ENCODE results near the gene DDIT4. TPM values are rescaled to one million over a fixed set of nuclear protein-coding genes. Genes with fewer than 3 reads are reported as not detected.
"Not testable (repeated sequence)": the region's sequence is repeated elsewhere in the genome, so short reads cannot be mapped to it uniquely, and the experiment has no call there.

The DDIT4 gene
- total RNA-seq, 1 experiment from 2014 or later: 68.9 TPM

DNA sequence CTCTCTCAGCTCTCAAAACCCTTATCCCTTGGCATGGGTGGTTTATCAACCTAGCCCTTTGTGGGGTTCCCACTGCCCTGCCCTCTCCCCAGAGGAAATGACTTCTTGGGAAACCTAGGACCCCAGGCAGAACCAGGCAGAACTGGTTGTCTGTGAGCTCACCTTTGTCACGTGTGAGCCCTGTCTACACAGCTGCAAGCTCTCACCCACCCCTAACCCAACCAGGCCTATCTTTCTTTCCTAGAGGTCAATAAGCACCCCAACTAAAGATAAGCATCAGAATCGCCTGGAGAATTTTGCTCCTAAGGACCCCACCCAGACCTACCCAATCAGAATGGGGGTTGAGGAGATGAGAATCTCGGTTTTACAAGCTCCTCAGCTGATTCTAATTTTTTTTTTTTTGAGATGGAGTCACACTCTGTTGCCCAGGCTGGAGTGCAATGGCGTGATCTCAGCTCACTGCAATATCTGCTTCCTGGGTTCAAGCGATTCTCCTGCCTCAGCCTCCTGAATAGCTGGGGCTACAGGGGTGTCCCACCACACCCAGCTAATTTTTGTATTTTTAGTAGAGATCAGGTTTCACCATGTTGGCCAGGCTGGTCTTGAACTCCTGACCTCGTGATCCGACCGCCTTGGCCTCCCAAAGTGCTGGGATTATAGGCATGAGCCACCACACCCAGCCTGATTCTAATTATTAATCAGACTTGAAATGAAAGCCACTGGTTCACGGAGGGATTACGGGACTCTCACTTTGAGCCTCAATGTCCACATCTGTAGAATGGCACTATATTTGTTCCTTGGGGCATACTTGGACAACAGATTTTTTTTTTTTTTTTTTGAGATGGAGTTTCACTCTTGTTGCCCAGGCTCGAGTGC, 7.5 kb upstream of the DDIT4 start:
- no peak overlapping the region for H3K4me2 ChIP-seq (ENCODE audit: low read length)
- ChIA-PET POLR2A (ENCODE audit: unreplicated experiment) (no interaction called here), CTCF (no interaction called here)
- H3K27me3 ChIP-seq (ENCODE audit: low read length): no peaks in the 10 kb centered on the region
- no peak overlapping the region for H2AFZ ChIP-seq (ENCODE audit: low read length)
- no peaks in the 10 kb centered on the region for H4K20me1 ChIP-seq (ENCODE audit: low read length)
- TF ChIP-seq EZH2phosphoT487 (IDR thresholded peaks at IDR 0.05; ENCODE audit: borderline replicate concordance, low read length) (no peak), EZH2 (IDR thresholded peaks at IDR 0.05; ENCODE audit: low read length, unreplicated experiment) (no peak)
- TF ChIP-seq, protein P1, sequence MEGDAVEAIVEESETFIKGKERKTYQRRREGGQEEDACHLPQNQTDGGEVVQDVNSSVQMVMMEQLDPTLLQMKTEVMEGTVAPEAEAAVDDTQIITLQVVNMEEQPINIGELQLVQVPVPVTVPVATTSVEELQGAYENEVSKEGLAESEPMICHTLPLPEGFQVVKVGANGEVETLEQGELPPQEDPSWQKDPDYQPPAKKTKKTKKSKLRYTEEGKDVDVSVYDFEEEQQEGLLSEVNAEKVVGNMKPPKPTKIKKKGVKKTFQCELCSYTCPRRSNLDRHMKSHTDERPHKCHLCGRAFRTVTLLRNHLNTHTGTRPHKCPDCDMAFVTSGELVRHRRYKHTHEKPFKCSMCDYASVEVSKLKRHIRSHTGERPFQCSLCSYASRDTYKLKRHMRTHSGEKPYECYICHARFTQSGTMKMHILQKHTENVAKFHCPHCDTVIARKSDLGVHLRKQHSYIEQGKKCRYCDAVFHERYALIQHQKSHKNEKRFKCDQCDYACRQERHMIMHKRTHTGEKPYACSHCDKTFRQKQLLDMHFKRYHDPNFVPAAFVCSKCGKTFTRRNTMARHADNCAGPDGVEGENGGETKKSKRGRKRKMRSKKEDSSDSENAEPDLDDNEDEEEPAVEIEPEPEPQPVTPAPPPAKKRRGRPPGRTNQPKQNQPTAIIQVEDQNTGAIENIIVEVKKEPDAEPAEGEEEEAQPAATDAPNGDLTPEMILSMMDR (conservative IDR thresholded peaks at IDR 0.05; ENCODE audit: low read depth, low read length): no peak
- DNase-seq (no peak), ATAC-seq (no peak)
- H3K9me3 ChIP-seq (ENCODE audit: low read length): no peaks in the 10 kb centered on the region
- no peaks in the 10 kb centered on the region for H3F3A ChIP-seq (ENCODE audit: low read length, unreplicated experiment)
- BruUV-seq (replicated peaks): no TSS peak
- H3K4me3 ChIP-seq (ENCODE audit: low read length): no peak overlapping the region
- H3K27ac ChIP-seq (ENCODE audit: low read length): no peak overlapping the region
- no peaks in the 10 kb centered on the region for H3K36me3 ChIP-seq (ENCODE audit: low read depth, low read length)
- H3K9me2 ChIP-seq (replicated peaks; ENCODE audit: low read length): no peaks in the 10 kb centered on the region
- no peak overlapping the region for H3K9ac ChIP-seq (ENCODE audit: low read length)
- H3K79me2 ChIP-seq (ENCODE audit: low read length): no peaks in the 10 kb centered on the region
- intact Hi-C loops (cut with micrococcal nuclease): no loop called here
- H3K4me1 ChIP-seq (ENCODE audit: insufficient read depth, low read length): peaks cover 10% of the 10 kb centered on the region; the same call in 1 of the 2 replicates

DNA sequence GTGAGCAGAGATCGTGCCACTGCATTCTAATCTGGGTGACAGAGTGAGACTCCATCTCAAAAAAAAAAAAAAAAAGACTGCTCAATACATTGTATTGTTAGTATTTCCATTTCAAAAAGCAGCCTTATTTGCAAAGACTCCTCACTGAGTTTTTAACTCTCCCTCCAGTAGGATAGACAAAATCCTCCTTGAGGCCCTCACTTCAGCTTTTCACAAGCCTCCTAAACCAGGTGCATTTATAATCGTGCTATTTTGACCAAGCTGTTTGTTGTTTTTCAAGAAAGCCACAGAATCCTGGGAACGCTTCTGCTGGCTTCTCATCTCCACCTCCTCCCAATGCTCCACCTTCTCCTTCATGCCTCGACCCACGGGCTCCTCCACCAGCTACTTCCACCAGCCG, 6.3 kb upstream of the DDIT4 start:
- ChIA-PET CTCF (no interaction called here), POLR2A (ENCODE audit: unreplicated experiment) (no interaction called here)
- Histone ChIP-seq H3K9ac (ENCODE audit: low read length) (no peak overlapping the region), H3K79me2 (ENCODE audit: low read length) (no peaks in the 10 kb centered on the region), H3K4me3 (ENCODE audit: low read length) (no peak overlapping the region), H2AFZ (ENCODE audit: low read length) (no peak overlapping the region), H3K27me3 (ENCODE audit: low read length) (no peaks in the 10 kb centered on the region), H3F3A (ENCODE audit: low read length, unreplicated experiment) (no peaks in the 10 kb centered on the region), H3K36me3 (ENCODE audit: low read depth, low read length) (no peaks in the 10 kb centered on the region), H3K9me3 (ENCODE audit: low read length) (no peaks in the 10 kb centered on the region), H3K9me2 (replicated peaks; ENCODE audit: low read length) (no peaks in the 10 kb centered on the region), H3K4me2 (ENCODE audit: low read length) (no peak overlapping the region), H4K20me1 (ENCODE audit: low read length) (no peaks in the 10 kb centered on the region), H3K27ac (ENCODE audit: low read length) (no peak overlapping the region), H3K4me1 (ENCODE audit: insufficient read depth, low read length) (peaks cover 8% of the 10 kb centered on the region; the same call in 1 of the 2 replicates)
- TF ChIP-seq EZH2 (IDR thresholded peaks at IDR 0.05; ENCODE audit: low read length, unreplicated experiment): no peak
- TF ChIP-seq, protein P1 (conservative IDR thresholded peaks at IDR 0.05; ENCODE audit: low read depth, low read length): no peak
- BruUV-seq (replicated peaks): no TSS peak
- ATAC-seq: no peak
- intact Hi-C loops (cut with micrococcal nuclease): no loop called here
- DNase-seq: no peak

DNA sequence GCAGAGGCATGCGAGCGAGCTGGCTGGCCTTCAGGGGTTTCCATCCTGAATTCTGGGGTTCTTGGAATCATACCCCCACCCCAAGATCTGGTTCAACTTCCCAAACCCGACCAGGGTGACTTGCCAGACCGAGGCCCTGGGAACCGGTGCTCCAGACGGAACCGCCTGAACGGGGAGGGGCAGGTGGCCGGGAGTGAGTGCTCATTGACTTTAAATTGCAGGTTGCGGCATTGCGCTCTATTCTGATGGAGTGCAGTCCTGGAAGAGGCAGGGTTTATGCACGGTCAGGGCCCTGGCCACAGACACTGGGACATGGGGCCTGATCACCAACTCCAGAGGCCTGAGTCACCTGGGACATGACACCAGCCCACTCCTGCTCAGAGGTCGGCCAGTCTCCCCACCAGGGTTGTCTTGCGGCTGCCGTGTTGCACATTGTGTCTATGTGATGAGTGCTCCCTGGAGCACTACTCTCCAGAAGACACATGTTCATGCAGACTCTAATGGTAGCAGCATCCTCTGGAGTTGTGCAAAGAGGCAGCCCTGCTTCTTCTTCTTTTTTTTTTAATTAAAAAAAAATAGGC, 5.8 kb upstream of the DDIT4 start:
- Histone ChIP-seq H3K9ac (ENCODE audit: low read length) (no peak overlapping the region), H3K9me3 (ENCODE audit: low read length) (no peaks in the 10 kb centered on the region), H2AFZ (ENCODE audit: low read length) (no peak overlapping the region), H3K79me2 (ENCODE audit: low read length) (no peaks in the 10 kb centered on the region), H4K20me1 (ENCODE audit: low read length) (no peaks in the 10 kb centered on the region), H3F3A (ENCODE audit: low read length, unreplicated experiment) (no peaks in the 10 kb centered on the region), H3K36me3 (ENCODE audit: low read depth, low read length) (no peaks in the 10 kb centered on the region), H3K4me3 (ENCODE audit: low read length) (no peak overlapping the region), H3K4me2 (ENCODE audit: low read length) (no peak overlapping the region), H3K4me1 (ENCODE audit: insufficient read depth, low read length) (peaks cover 13% of the 10 kb centered on the region; the same call in 1 of the 2 replicates), H3K27me3 (ENCODE audit: low read length) (no peaks in the 10 kb centered on the region), H3K9me2 (replicated peaks; ENCODE audit: low read length) (no peaks in the 10 kb centered on the region), H3K27ac (ENCODE audit: low read length) (no peak overlapping the region)
- no peak for DNase-seq
- CTCF ChIA-PET: interaction anchor here (0.6 kb wide), 1 partner anchor 160 kb away, joined by 4 read pairs; no protein-coding TSS in a partner anchor
- TF ChIP-seq, protein P1 (conservative IDR thresholded peaks at IDR 0.05; ENCODE audit: low read depth, low read length): no peak
- TF ChIP-seq EZH2phosphoT487 (IDR thresholded peaks at IDR 0.05; ENCODE audit: borderline replicate concordance, low read length): no peak
- TF ChIP-seq EZH2 (IDR thresholded peaks at IDR 0.05; ENCODE audit: low read length, unreplicated experiment): no peak
- POLR2A ChIA-PET (ENCODE audit: unreplicated experiment): no interaction called here
- intact Hi-C loops (cut with micrococcal nuclease): no loop called here
- no peak for ATAC-seq
- no TSS peak for BruUV-seq (replicated peaks)

DNA sequence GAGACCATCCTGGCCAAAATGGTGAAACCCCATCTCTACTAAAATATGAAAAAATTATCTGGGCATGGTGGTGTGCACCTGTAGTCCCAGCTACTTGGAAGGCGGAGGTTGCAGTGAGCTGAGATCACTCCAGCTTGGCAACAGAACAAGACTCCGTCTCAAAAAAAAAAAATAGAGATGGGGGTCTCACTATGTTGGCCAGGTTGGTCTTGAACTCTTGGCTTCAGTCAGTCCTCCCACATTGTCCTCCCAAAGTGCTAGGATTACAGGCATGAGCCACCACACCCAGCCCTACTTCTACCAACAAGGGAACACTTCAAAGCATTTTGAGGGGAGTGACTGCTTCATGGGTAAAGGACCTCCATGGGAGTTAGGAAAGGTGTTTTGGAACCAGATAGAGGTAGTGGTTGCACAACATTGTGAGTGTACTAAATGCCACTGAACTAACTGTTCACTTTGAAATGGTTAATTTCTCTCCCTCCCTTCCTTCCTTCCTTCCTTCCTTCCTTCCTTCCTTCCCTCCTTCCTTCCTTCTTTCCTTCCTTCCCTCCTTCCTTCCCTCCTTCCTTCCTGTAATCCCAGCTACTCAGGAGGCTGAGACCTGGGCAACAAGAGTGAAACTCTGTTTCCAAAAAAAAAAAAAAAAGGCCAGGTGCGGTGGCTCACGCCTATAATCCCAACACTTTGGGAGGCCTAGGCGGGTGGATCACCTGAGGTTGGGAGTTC, 5.1 kb upstream of the DDIT4 start:
- H3K4me3 ChIP-seq (ENCODE audit: low read length); H3K79me2 ChIP-seq (ENCODE audit: low read length); ATAC-seq; H3K9me3 ChIP-seq (ENCODE audit: low read length); BruUV-seq (replicated peaks); DNase-seq; H3F3A ChIP-seq (ENCODE audit: low read length, unreplicated experiment); H2AFZ ChIP-seq (ENCODE audit: low read length); intact Hi-C loops (cut with micrococcal nuclease); POLR2A ChIA-PET (ENCODE audit: unreplicated experiment); H3K27me3 ChIP-seq (ENCODE audit: low read length); H3K27ac ChIP-seq (ENCODE audit: low read length); H3K36me3 ChIP-seq (ENCODE audit: low read depth, low read length); H3K4me2 ChIP-seq (ENCODE audit: low read length); H4K20me1 ChIP-seq (ENCODE audit: low read length); H3K9me2 ChIP-seq (replicated peaks; ENCODE audit: low read length); H3K9ac ChIP-seq (ENCODE audit: low read length): not testable (repeated sequence)
- H3K4me1 ChIP-seq (ENCODE audit: insufficient read depth, low read length): peaks cover 17% of the 10 kb centered on the region; the same call in 1 of the 2 replicates
- CTCF ChIA-PET: interaction anchor here (0.6 kb wide), 1 partner anchor 160 kb away, joined by 4 read pairs; no protein-coding TSS in a partner anchor

Measured in PC-3 (cell line).